ENCODE data around the gene CAMK2A. TPM values are rescaled to one million over a fixed set of nuclear protein-coding genes. Genes with fewer than 3 reads are reported as not detected.

The CAMK2A gene
- total RNA-seq, 2 experiments from 2014 or later = not detected

- no peak for DNase-seq
- POLR2A ChIA-PET = no interaction called here
- Mint-ChIP-seq H3K27ac (no peak overlapping the region), H3K27me3 (no peaks in the 10 kb centered on the region), H3K36me3 (ENCODE audit: low read depth) (no peaks in the 10 kb centered on the region), H3K4me1 (ENCODE audit: low read depth) (peaks cover 3% of the 10 kb centered on the region), H3K9me3 (no peaks in the 10 kb centered on the region), H3K4me3 (no peak overlapping the region)
- TF ChIP-seq, protein P1, sequence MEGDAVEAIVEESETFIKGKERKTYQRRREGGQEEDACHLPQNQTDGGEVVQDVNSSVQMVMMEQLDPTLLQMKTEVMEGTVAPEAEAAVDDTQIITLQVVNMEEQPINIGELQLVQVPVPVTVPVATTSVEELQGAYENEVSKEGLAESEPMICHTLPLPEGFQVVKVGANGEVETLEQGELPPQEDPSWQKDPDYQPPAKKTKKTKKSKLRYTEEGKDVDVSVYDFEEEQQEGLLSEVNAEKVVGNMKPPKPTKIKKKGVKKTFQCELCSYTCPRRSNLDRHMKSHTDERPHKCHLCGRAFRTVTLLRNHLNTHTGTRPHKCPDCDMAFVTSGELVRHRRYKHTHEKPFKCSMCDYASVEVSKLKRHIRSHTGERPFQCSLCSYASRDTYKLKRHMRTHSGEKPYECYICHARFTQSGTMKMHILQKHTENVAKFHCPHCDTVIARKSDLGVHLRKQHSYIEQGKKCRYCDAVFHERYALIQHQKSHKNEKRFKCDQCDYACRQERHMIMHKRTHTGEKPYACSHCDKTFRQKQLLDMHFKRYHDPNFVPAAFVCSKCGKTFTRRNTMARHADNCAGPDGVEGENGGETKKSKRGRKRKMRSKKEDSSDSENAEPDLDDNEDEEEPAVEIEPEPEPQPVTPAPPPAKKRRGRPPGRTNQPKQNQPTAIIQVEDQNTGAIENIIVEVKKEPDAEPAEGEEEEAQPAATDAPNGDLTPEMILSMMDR (IDR thresholded peaks at IDR 0.05) = no peak
- intact Hi-C loops (cut with micrococcal nuclease) = no loop called here
- ATAC-seq = no peak
- CTCF ChIA-PET = no interaction called here
Measured at GRCh38 chr5:150321784-150322183, 32.2 kb upstream of the CAMK2A start.

DNA sequence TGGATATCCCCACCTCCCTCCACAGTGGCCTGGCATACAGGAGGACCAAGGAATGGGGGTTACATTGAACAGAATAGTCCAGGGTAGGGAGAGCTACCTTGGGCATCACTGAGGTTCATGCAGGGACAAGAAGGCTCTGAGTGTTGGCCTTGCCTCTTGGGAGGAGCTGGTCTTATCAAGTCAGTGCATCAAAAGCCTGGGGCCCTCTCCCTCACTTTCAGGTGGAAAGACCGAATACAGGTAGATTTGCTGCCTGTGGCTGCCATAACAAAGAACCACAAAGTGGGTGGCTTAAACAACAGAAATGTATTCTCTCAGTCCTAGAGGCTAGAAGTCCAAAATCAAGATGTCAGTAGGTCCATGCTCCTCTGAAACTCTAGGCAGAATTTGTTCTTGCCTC lies 31.6 kb upstream of the CAMK2A start:
- Mint-ChIP-seq H3K4me1 (ENCODE audit: low read depth) (peaks cover 3% of the 10 kb centered on the region), H3K36me3 (ENCODE audit: low read depth) (no peaks in the 10 kb centered on the region), H3K27ac (no peak overlapping the region), H3K4me3 (no peak overlapping the region), H3K9me3 (no peaks in the 10 kb centered on the region), H3K27me3 (no peaks in the 10 kb centered on the region)
- TF ChIP-seq, protein P1 (IDR thresholded peaks at IDR 0.05) = no peak
- intact Hi-C loops (cut with micrococcal nuclease) = no loop called here
- POLR2A ChIA-PET = interaction anchor here (0.7 kb wide), 1 partner anchor 11 kb away, joined by 4 read pairs; no protein-coding TSS in a partner anchor
- CTCF ChIA-PET = no interaction called here
- DNase-seq (no peak), ATAC-seq (no peak)

GRCh38 chr5:150320044-150320613 lies 30.6 kb upstream of the CAMK2A start:
- TF ChIP-seq, protein P1 (IDR thresholded peaks at IDR 0.05) = no peak
- no peaks in the 10 kb centered on the region for H3K27me3 Mint-ChIP-seq
- ATAC-seq = no peak
- ChIA-PET CTCF (no interaction called here), POLR2A (no interaction called here)
- no peak overlapping the region for H3K4me3 Mint-ChIP-seq
- intact Hi-C loops (cut with micrococcal nuclease) = no loop called here
- H3K4me1 Mint-ChIP-seq (ENCODE audit: low read depth) = peaks cover 3% of the 10 kb centered on the region
- H3K36me3 Mint-ChIP-seq (ENCODE audit: low read depth) = no peaks in the 10 kb centered on the region
- H3K27ac Mint-ChIP-seq = no peak overlapping the region
- DNase-seq = no peak
- no peaks in the 10 kb centered on the region for H3K9me3 Mint-ChIP-seq

DNA sequence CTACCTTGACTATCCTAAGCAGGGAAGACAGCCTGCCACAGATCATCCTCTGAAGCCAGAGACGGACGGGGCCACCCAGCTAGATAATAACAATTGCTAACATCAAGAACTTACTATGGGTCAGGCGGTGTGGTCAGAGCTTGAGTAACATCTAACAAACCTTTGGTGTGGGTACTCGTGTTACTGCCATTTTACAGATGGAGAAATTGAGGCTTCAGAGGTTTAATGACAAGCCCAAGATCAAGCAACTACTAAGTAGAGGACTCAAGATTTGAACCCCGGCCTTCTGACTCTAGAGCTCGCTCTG lies 29.9 kb upstream of the CAMK2A start:
- TF ChIP-seq, protein P1 (IDR thresholded peaks at IDR 0.05) = no peak
- H3K36me3 Mint-ChIP-seq (ENCODE audit: low read depth) = no peaks in the 10 kb centered on the region
- ATAC-seq = no peak
- no peak overlapping the region for H3K27ac Mint-ChIP-seq
- POLR2A ChIA-PET = no interaction called here
- no peak for DNase-seq
- CTCF ChIA-PET = interaction anchor here (1.0 kb wide), 1 partner anchor 32 kb away, joined by 3 read pairs; no protein-coding TSS in a partner anchor
- peaks cover 3% of the 10 kb centered on the region for H3K4me1 Mint-ChIP-seq (ENCODE audit: low read depth)
- no peak overlapping the region for H3K4me3 Mint-ChIP-seq
- no peaks in the 10 kb centered on the region for H3K27me3 Mint-ChIP-seq
- intact Hi-C loops (cut with micrococcal nuclease) = no loop called here
- no peaks in the 10 kb centered on the region for H3K9me3 Mint-ChIP-seq

- CTCF ChIA-PET = interaction anchor here (1.0 kb wide), 1 partner anchor 32 kb away, joined by 3 read pairs; no protein-coding TSS in a partner anchor
- H3K27ac Mint-ChIP-seq = no peak overlapping the region
- peaks cover 3% of the 10 kb centered on the region for H3K4me1 Mint-ChIP-seq (ENCODE audit: low read depth)
- H3K9me3 Mint-ChIP-seq = no peaks in the 10 kb centered on the region
- no peak overlapping the region for H3K4me3 Mint-ChIP-seq
- no peaks in the 10 kb centered on the region for H3K27me3 Mint-ChIP-seq
- no peak for ATAC-seq
- H3K36me3 Mint-ChIP-seq (ENCODE audit: low read depth) = no peaks in the 10 kb centered on the region
- TF ChIP-seq, protein P1 (IDR thresholded peaks at IDR 0.05) = no peak
- POLR2A ChIA-PET = no interaction called here
- no peak for DNase-seq
- intact Hi-C loops (cut with micrococcal nuclease) = no loop called here
Measured at GRCh38 chr5:150318613-150319483, 29.3 kb upstream of the CAMK2A start.
